ENCODE results near the gene LCLAT1.

DNA sequence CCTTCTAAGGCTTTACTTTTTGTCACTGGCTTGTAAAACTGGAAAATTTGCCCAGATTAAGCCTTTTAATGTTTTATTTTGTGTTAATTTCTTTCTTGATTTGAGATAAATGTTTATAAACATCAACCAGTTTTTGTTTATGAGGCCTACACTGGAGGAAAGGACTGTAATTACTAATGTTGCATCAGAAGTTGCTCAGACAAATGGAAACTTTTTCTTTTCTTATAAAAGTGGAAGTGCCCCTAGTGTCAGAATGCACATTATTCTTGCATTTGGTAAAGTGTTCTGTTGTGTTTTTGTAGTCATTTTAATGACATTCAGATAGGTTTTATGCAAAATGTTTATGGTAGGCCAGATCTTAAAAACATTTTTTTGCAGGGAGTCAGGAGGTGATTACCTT lies 25.3 kb downstream of the LCLAT1 start:
- TF ChIP-seq CTCF (IDR thresholded peaks at IDR 0.05; ENCODE audit: low read depth, low read length, missing input control) = no peak
- TF ChIP-seq RAD21 (IDR thresholded peaks at IDR 0.05) = no peak
- TF ChIP-seq, protein P1, sequence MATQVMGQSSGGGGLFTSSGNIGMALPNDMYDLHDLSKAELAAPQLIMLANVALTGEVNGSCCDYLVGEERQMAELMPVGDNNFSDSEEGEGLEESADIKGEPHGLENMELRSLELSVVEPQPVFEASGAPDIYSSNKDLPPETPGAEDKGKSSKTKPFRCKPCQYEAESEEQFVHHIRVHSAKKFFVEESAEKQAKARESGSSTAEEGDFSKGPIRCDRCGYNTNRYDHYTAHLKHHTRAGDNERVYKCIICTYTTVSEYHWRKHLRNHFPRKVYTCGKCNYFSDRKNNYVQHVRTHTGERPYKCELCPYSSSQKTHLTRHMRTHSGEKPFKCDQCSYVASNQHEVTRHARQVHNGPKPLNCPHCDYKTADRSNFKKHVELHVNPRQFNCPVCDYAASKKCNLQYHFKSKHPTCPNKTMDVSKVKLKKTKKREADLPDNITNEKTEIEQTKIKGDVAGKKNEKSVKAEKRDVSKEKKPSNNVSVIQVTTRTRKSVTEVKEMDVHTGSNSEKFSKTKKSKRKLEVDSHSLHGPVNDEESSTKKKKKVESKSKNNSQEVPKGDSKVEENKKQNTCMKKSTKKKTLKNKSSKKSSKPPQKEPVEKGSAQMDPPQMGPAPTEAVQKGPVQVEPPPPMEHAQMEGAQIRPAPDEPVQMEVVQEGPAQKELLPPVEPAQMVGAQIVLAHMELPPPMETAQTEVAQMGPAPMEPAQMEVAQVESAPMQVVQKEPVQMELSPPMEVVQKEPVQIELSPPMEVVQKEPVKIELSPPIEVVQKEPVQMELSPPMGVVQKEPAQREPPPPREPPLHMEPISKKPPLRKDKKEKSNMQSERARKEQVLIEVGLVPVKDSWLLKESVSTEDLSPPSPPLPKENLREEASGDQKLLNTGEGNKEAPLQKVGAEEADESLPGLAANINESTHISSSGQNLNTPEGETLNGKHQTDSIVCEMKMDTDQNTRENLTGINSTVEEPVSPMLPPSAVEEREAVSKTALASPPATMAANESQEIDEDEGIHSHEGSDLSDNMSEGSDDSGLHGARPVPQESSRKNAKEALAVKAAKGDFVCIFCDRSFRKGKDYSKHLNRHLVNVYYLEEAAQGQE (IDR thresholded peaks at IDR 0.05) = no peak
- TF ChIP-seq JUND (IDR thresholded peaks at IDR 0.05) = no peak
- no peak for TF ChIP-seq MAX (IDR thresholded peaks at IDR 0.05)
- TF ChIP-seq, protein P2, sequence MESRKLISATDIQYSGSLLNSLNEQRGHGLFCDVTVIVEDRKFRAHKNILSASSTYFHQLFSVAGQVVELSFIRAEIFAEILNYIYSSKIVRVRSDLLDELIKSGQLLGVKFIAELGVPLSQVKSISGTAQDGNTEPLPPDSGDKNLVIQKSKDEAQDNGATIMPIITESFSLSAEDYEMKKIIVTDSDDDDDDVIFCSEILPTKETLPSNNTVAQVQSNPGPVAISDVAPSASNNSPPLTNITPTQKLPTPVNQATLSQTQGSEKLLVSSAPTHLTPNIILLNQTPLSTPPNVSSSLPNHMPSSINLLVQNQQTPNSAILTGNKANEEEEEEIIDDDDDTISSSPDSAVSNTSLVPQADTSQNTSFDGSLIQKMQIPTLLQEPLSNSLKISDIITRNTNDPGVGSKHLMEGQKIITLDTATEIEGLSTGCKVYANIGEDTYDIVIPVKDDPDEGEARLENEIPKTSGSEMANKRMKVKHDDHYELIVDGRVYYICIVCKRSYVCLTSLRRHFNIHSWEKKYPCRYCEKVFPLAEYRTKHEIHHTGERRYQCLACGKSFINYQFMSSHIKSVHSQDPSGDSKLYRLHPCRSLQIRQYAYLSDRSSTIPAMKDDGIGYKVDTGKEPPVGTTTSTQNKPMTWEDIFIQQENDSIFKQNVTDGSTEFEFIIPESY (IDR thresholded peaks at IDR 0.05) = no peak
- TF ChIP-seq SP1 (IDR thresholded peaks at IDR 0.05) = no peak
- no peak for TF ChIP-seq TAF1 (conservative IDR thresholded peaks at IDR 0.05)
- TF ChIP-seq GABPA (IDR thresholded peaks at IDR 0.05 in 1 of 2, conservative IDR thresholded peaks at IDR 0.05 in 1 of 2) = no peak
